ENCODE data around the gene PCDH10.

Gene PCDH10

DNA sequence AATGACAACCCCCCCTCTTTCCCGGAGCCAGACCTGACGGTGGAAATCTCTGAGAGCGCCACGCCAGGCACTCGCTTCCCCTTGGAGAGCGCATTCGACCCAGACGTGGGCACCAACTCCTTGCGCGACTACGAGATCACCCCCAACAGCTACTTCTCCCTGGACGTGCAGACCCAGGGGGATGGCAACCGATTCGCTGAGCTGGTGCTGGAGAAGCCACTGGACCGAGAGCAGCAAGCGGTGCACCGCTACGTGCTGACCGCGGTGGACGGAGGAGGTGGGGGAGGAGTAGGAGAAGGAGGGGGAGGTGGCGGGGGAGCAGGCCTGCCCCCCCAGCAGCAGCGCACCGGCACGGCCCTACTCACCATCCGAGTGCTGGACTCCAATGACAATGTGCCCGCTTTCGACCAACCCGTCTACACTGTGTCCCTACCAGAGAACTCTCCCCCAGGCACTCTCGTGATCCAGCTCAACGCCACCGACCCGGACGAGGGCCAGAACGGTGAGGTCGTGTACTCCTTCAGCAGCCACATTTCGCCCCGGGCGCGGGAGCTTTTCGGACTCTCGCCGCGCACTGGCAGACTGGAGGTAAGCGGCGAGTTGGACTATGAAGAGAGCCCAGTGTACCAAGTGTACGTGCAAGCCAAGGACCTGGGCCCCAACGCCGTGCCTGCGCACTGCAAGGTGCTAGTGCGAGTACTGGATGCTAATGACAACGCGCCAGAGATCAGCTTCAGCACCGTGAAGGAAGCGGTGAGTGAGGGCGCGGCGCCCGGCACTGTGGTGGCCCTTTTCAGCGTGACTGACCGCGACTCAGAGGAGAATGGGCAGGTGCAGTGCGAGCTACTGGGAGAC is 1.6 kb downstream of the PCDH10 start:
- H3K4me3 ChIP-seq (ENCODE audit: low read depth, low read length): no peak overlapping the region
- TF ChIP-seq, protein P1, sequence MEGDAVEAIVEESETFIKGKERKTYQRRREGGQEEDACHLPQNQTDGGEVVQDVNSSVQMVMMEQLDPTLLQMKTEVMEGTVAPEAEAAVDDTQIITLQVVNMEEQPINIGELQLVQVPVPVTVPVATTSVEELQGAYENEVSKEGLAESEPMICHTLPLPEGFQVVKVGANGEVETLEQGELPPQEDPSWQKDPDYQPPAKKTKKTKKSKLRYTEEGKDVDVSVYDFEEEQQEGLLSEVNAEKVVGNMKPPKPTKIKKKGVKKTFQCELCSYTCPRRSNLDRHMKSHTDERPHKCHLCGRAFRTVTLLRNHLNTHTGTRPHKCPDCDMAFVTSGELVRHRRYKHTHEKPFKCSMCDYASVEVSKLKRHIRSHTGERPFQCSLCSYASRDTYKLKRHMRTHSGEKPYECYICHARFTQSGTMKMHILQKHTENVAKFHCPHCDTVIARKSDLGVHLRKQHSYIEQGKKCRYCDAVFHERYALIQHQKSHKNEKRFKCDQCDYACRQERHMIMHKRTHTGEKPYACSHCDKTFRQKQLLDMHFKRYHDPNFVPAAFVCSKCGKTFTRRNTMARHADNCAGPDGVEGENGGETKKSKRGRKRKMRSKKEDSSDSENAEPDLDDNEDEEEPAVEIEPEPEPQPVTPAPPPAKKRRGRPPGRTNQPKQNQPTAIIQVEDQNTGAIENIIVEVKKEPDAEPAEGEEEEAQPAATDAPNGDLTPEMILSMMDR (IDR thresholded peaks at IDR 0.05; ENCODE audit: borderline replicate concordance, insufficient read depth, low read depth, low read length): no peak

DNA sequence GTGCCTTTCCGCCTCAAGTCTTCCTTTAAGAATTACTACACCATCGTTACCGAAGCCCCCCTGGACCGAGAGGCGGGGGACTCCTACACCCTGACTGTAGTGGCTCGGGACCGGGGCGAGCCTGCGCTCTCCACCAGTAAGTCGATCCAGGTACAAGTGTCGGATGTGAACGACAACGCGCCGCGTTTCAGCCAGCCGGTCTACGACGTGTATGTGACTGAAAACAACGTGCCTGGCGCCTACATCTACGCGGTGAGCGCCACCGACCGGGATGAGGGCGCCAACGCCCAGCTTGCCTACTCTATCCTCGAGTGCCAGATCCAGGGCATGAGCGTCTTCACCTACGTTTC is 2.2 kb downstream of the PCDH10 start:
- H3K4me3 ChIP-seq (ENCODE audit: low read depth, low read length): no peak overlapping the region
- TF ChIP-seq, protein P1 (IDR thresholded peaks at IDR 0.05; ENCODE audit: borderline replicate concordance, insufficient read depth, low read depth, low read length): no peak

- no peak overlapping the region for H3K4me3 ChIP-seq (ENCODE audit: low read depth, low read length)
- TF ChIP-seq, protein P1 (IDR thresholded peaks at IDR 0.05; ENCODE audit: borderline replicate concordance, insufficient read depth, low read depth, low read length): no peak
Measured at GRCh38 chr4:133151691-133152329, 2.7 kb downstream of the PCDH10 start.

- TF ChIP-seq, protein P1 (IDR thresholded peaks at IDR 0.05; ENCODE audit: borderline replicate concordance, insufficient read depth, low read depth, low read length): no peak
- no peak overlapping the region for H3K4me3 ChIP-seq (ENCODE audit: low read depth, low read length)
Measured at GRCh38 chr4:133152330-133152821, 3.3 kb downstream of the PCDH10 start.

DNA sequence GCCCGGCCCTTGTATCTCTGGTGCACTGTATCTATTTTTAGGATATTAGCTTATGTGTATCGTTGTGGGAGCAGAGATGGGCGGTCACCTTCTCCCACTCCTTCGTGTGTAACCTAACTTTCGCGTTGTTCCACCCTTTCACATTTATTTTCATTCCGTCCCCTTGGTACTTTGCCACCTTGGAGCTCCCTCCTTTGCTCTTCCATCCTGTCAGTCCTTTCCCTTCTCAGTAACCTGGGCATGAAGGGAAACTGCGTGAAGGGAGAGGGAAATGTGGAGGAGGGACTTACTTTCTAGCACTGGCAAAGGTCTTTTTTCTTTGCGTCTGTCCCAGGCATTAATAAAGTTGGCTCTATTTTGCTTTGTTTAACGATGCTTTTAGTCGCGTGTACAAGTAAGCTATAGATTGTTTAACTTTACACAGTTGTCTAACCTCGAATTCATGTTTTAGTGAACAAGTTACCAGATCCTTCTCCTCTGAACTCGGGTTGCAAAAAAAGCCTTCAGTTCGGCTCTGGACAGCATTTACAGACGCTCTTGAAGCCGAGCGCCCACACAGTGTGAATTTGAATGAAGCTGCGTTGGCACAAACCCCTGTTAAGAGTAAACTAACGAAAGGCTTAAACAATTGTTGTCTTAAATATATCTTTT is 3.9 kb downstream of the PCDH10 start:
- TF ChIP-seq, protein P1 (IDR thresholded peaks at IDR 0.05; ENCODE audit: borderline replicate concordance, insufficient read depth, low read depth, low read length): no peak
- no peak overlapping the region for H3K4me3 ChIP-seq (ENCODE audit: low read depth, low read length)

GRCh38 chr4:133154725-133155124 is 5.6 kb downstream of the PCDH10 start:
- no peak overlapping the region for H3K4me3 ChIP-seq (ENCODE audit: low read depth, low read length)
- TF ChIP-seq, protein P1 (IDR thresholded peaks at IDR 0.05; ENCODE audit: borderline replicate concordance, insufficient read depth, low read depth, low read length): peak; percentile 42; the same call in 1 of the 2 replicates
